NCI-H187 (cell line): ENCODE measurements around the gene AK5.

Experiments
- DNase-seq, 2 experiments: peaks; one replicate each; lab custom pipeline; 2025; lab: John Stamatoyannopoulos, UW

Gene AK5

DNA sequence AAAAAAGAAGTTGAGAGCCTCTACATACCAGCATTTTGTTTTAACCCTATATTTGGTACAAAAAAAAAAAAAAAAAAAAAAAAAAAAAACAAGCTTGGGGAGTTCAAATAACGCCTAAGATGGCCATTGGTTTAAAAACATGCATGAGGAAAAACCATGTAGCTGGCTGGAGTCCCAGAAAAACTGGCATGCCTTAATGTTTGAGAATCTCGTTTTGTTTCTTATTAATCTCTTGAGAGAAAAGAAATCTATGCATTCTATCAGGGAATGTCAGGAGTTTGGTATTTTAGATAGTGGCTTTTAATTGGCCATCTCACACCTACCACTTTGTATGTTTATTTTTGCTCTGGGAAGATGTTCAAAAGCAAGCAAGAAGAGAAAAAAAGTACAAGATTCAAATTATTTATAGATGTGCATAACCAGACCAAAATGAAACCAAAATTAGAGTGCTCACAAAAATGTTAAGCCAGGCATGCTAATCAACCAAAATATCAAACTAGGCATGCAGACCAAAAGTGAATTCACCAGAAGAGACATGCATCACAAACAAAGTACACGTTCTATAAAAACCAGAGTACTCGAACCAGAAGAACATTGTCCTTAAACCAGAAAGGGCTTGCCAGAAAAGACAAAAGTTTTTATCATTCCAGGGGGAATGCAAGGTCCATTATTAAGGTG lies 156.6 kb downstream of the AK5 start:
- no peak for DNase-seq

DNA sequence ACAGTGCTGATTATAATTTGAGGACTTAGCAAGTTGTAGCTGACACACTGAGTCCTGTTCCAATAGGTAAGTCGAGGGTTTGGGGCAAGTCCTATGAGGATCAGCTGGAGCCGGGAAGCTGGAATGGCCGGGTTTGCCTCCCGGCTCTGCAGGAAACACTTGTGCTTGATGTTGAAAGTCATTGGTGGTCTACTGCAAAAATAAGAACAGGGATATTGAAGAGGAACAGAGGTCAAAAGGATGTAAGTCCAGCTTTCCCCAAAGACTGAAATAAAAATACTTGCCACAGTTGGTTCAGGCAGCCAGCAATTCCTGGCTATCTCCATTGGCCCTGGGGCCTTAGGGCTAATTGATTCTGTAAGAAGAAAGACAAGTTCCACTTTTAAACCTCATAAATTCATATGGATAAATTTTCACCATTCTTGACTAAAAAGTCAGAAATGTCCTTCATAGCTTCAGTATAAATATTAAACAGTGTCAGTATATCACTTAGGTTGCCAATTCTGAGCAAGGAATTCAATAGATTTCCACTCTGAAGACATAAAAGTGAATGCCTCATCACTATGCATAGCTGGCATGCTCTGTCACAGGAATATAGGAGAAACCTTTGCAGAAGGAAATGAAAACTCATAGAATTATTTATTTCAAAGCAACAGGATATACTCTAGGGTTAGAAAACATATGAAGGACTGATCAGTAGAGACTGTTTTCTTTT lies 165.2 kb downstream of the AK5 start:
- DNase-seq: no peak

DNA sequence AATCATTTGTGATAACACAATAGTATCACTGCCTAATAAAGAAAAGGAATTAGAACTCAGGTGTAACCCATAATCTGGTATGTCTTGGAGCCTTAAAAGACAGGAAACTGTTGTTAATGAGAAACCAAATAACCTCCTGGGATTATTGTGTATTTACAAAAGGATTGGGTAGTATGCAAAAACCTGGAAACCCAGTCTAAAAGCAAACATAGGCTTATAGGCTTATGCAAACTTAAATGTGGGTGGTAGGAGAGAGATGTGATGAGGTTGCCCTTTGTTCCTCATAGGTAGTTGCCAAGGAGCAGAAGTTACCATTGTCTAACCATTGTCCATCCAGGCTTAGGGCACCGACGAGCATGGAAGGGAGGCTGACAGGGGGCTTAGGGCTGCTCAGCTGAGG lies 165.8 kb downstream of the AK5 start:
- no peak for DNase-seq

DNA sequence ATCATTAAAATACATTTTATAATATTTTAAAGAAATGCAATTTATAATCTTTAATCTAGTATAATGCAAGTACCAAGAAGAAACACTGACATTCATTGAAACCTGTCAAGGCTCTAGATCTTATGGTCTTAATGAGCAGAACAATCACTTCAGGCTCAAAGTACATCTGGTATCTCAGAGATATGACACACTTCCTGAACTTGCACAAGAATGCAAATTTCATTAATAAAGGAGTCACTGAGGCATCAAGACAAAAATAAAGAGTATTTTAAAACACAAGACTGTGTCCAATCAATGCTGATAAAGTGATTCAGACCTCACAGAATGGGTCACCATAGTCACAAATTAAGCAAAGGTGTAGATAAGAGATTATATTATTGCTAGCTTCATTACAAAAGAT lies 178.1 kb downstream of the AK5 start:
- DNase-seq: no peak

DNA sequence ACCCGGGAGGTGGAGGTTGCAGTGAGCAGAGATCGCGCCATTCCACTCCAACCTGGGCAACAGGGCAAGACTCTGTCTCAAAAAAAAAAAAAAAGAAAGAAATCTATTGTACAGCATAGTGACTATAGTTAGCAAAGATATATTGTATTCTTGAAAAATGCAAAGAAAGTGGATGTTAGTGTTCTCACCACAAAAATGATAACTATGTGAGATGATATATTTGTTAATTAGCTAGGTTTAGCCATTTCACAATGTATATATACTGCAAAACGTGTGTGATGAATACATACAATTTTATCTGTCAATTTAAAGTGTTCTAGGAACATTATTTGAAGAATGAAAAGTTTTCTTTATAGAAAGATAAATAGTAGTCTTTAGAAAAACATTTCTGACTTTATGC lies 179.9 kb downstream of the AK5 start:
- DNase-seq: no peak

DNA sequence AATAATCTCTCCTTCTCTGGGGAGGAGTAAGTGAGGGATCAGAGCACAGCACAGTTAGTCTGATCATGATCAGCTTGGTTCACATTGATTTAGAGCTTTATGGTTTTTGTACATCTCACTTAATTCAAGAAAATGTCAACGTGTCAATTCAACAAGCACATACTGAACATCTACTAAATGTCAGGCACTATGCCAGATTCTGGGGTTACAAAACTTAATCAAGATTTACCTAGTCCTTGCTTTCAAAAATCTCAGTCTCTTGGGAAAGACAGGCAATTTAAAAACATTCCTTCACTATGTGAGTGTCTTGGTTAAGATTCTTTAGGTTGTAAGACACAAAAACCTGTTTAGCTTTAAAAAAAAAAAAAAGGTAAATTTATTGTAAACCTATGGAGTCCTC lies 181.4 kb downstream of the AK5 start:
- DNase-seq: no peak

DNA sequence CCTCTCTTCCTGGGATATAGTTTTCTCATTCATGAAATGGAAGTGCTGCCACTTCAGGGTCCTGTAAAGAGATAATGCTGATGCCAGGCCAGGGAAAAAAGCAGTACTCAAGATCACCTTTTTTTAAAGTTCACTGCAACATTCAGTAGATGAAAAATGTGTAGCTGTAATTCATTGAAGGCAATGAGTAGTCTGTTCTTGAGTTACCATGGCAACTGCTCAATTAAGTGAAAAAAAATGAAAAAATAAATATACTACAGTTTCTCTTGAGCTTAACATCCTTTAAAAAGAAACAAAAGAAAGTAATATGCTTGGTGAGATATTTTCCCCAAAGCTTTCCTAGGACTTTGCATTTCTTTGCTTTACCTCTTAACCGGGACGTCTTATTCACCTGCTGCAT lies 183.3 kb downstream of the AK5 start:
- no peak for DNase-seq

DNA sequence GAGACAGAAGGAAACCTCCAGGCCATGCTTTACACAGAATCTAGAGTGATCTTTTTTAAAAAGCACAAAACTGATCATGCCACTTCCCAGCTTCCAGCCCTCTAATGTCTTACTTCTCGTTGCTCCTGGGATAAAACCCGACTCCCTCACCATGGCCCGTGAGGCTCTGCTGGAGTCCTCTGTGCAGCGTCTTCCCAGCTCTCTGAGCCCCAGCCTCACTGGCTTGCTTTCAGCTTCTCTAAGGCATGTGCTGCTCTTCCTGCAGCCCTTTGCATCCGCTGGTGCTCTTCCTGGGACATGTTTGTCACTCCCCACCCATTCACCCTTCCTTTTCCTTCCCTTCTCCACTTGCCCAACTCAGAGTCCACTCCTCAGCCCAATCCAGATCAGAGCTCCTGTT lies 184.1 kb downstream of the AK5 start:
- no peak for DNase-seq

DNA sequence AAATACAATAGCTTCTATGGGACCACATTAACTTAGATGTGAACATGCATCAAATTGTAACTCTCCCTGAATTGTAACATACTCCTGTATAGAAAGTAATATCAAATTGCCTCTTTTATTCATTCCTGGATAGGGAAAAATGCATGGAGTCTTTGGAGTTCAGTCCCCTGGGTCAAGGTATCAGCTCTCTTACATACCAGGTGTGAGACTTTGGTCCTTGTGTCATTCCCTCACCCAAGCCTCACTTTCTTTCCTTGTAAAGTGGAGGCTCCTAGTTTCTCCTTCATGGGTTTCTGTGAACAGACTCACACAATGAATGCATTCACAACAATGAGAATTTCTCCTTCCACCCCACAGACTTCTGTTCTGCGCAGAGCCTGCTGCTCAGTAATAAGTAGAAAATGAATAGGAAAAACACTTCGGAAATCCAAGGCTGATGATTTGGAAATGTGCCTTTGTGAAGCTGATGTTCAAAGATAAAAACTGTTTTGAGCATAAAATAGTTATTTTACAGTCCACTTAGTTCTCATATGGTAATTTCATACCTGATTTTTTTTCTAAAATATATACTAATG lies 185.3 kb downstream of the AK5 start:
- DNase-seq: no peak

DNA sequence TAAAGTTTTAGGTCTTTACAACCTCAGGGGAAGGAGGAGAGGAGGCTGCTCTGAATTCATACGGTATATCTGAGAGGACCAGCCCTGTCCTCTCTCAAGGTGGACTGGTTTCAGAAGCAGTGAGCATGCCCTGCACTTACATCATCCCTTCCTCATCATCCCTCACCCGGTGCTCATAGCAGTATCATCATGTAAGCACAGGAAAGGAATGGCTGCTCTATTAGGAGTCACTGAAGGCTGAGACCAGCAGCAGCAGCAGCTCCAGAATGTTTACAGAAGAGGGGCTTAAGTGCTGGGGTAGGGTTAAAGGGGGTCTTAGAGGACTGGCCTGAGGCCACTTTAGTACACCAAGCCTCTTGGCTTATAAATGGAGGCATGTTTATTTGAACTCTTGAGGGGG lies 185.9 kb downstream of the AK5 start:
- no peak for DNase-seq

DNA sequence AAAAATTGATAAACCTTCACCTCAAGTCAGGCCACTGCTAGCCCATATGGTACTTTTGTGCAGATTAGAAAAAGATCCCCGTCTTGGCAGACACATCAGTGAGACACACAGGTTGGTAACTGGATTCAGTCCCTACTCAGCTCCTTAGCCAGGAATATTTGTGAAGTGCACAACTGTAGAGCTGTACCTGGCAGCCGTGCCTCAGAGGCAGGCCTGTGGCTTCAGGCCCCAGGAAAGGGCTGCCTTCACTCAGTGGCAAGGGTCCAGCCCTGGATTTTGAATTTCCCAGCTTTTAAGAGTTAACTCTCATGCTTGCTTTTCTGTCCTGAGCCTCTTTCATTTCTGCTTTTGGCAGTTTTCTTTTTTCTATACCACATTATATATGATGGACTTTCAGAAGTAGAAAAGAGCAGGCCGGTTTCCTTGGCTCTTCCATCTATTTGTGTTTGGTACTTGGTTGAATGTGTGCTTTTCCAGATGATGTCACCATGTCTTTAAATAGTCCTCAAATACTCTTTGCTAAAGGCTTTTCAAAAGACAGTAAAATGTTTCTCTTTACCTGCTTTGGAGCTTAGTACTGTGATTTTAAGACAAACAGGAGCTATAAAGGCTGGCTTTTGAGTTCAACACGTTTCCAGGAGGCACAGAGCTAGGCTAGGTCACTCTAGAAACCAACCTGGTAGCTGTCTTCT lies 186.6 kb downstream of the AK5 start:
- no peak for DNase-seq

DNA sequence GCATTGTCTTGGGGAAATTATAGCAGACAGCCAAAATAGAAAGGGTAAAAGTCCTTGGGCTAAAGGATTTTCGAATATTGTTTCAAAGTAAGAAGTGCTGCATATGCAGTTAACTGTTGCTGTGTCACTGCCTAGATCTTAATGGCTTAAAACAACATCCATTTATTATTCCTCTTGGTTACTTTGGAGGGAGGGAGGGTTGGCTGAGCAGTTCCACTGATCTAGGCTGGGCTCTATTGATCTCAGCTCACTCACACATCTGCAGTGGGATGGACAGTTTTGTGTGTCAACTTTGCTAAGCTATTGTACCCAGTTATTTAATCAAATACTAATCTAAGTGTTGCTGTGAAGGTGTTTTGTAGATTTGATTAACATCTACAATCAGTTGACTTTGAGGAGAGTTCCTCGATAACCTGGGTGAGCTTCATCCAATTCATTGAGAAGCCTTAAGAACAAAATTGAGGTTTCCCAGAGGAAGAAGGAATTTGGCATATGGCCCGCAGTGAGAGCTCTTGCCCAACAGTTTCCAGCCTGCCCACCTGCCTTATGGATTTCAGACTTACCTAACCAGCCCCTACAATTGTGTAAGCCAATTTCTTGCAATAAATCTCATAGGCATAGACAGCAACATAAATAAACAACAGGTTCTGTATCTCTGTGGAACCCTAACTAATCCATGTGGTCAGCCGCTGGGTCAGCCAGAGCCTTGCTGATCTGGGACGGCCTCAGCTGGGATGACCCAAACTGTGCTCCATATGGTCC lies 187.3 kb downstream of the AK5 start:
- no peak for DNase-seq

DNA sequence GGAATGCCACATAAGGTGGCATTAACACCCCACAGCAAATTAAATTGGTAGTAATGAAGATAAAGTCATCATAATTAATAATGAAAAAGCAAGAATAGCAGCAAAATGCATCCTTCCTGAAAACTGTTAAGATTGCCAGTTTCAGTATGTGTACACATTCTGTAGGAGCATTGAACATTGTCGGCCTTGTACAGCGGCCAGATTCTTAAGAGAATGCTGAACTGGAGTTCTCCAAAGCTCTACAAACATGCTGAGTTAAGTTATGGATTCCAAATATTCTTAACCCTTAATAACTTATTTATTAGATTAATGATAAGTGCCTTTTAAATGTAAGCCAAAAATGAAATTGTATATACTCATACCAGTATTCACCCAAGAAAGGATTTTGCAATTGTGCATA lies 189.9 kb downstream of the AK5 start:
- no peak for DNase-seq

DNA sequence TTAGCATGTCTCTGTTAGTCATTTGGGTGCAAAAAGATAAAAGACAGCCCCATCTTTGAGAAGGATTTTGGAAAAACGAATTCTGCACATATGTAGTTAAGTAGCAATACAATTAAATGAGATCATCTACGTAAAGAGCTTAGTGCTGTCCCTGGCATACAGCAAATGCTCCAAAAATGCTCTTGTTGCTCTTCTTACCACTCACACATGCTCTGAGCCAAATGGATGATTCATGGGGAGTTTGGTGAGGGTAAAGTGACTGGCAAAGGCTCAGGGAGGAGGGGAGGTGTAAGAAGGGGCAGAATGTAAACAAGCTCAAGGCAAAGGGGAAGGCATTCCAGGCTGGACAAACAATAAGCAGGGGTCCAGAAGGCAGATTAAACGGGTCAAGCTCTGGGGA lies 191.9 kb downstream of the AK5 start:
- no peak for DNase-seq

DNA sequence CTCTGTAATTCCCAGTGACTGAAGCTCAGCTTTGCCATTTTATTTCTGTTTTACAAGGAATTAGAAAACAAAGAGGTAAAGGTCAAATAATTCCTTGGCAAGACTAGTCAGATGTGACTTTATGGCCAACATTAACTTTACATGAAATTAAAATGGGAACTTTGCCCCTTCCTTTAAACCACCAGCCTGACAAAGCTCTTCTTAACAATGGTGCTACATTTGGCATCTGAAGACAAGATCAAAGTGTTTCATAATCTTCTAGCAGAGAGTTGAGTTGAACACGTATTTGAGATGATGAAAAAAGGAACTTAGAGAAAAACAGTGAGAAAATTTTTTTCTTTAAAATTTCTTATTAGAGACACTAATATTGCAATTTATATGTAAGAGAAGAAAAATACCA lies 193.8 kb downstream of the AK5 start:
- DNase-seq: no peak

DNA sequence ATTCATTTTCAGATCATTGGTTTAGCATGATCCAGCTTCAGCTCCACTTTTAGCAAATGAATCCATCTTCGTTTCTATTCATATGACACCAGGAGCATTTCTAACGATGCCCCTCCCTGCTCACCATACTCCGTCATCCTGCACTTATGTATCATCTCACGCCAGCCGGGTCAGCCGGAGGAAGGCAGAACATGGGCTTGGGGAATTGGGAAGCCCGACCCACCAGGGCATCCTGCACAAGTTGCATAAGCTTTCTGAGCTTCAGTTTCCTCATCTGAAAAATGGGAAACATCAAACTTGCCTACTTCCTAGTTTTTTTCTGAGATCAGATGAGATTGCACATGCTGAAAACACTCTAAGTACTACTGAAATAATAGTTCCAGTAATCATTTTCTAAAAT lies 194.7 kb downstream of the AK5 start:
- DNase-seq: no peak

DNA sequence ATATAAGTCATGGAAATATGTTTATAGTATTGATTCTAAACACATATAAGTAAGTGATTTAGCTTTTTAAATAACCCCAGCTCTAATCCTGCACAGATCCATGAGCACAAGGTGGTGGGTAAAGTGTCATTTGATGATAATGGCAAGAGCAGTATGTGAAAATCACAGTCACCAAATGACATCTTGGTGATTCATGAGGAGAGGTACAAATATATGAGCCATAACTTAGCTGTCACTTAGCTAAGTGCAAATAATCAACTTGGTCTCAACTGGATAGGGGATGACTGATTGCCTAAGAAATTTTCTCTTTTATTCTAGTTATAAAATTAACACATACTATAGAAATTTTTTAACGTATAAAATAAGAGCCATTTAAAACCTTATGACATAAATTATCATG lies 202.5 kb downstream of the AK5 start:
- DNase-seq: no peak

DNA sequence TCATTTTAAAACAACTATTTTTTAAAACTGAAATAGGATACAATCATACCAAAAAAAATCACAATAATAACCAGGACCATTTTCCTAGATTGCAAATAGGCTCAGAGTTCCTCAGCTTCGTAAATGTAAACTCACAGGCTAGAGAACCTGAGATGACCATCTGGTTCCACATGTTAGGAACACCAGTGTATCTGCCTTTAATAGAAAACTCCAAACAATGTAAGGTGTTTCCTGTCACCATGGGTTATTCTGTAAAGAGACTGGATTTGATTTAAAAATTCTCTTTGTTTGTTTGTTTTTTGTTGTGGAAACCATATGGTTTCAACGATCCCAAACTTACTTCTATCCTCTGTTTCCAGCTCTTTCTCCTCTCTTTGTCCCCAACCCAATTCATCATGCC lies 203.1 kb downstream of the AK5 start:
- DNase-seq: no peak

DNA sequence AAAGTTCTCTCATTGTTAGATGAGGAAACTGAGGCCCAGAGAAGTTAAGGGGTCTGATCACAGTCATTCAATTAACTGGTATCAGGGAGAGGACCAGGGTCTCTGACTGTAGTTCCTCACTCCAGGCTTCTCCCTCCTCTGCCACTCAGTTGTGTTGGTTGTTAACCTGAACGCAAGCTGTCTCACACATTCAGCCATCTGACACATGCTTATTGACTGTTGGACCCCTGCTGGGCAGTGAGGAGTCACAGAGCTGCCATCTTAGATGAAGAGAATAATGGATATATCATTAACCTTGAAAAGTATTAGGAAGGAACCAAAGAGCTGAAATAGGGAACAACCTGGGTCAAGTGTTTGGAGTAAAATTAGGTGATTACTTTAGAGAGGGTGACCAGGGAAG lies 205.8 kb downstream of the AK5 start:
- DNase-seq: no peak

DNA sequence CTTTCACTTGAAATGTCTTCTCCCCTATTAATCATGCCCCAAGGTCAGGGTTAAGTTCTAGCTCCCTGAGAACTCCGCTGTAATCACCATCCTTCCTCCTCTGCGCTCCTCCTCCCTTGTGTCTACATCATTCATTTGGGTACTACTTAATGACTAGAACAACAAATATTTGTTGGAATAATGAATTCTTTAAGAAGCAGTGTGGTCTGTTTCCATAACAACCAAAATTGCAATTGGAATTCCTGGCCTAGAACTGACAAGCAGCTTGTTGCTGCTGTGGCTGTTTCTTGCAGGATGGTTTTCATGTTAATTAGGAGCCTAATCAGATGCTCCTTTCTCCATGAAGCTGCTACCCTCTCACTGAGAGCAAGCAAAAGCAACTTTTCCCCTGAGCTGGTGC lies 208.1 kb downstream of the AK5 start:
- no peak for DNase-seq

DNA sequence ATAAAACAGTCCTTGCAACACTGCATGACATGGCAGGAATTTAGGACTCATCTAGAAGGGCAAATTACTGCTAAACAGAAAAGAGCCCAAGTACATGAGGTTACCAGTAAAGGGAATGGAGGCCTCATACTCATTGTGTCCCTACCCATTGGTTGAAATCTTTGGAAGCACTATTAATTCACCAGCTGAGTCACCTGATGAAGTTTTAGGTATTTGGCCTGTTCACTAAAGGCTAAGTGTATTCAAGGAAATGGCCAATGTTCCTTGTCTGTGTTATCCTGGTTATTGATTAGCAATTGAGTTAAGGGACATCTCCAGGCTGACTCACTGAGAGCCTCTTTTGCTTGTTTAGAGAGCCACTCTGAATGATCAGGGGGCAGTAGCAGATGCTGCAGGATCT lies 212.2 kb downstream of the AK5 start:
- no peak for DNase-seq

DNA sequence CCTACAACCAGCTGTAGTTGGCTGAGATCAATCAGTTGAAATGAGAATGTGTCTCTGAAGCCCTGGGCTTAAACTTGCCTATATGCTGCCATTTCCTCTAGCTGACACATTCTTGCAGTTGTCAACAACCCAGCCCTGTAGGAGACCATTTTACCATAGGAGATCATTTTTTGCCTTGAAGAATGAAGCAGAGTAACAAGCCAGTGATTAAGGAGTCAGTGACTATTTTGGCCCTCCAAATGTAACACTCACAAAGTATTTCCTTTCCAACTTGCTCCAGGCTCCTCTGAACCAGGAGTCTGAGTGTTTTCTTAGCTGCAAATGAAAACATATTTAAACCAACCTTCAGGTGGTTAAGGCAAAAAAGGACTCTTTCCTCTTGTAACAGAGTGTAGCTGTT lies 217.1 kb downstream of the AK5 start:
- no peak for DNase-seq
